HepG2 (cell line): ENCODE data around the gene DYRK1B. TPM values are rescaled to one million over a fixed set of nuclear protein-coding genes. Genes with fewer than 3 reads are reported as not detected.

Experiments
- ATAC-seq: fragments of 200-7000 bp; cut with Tn5 transposase; 3 replicates; pipeline ENCODE4 v1.9.1; 2020; ENCODE audit warnings: mild to moderate bottlenecking, moderate library complexity
- BruUV-seq: library from RNA; stranded (reverse); fragments of 400-500 nt; replicated peaks from 2 replicates; lab custom pipeline; 2021; lab: Mats Ljungman, UMichigan
- CTCF ChIA-PET: fragments of 300-600 bp; formaldehyde crosslinking; extraction: SDS; loops from one replicate; lab custom pipeline; 2021; ENCODE audit warnings: low total read pairs, inconsistent platforms, low intra/inter-chr PET ratio; lab: Yijun Ruan, JAX
- POLR2A ChIA-PET: fragments of 350-600 bp; sonication (Branson Sonifier 250); formaldehyde crosslinking; loops from one replicate; lab custom pipeline; 2020; ENCODE audit warnings: antibody characterized with exemption, inconsistent platforms; lab: Yijun Ruan, JAX
- DNase-seq: peaks from one replicate; pipeline ENCODE4 v3.0.0-alpha.2; 2015; ENCODE audit warnings: low spot score
- FAIRE-seq: peaks from 3 replicates; lab custom pipeline; 2011; peaks lifted over from hg19 to GRCh38; lab: Jason Lieb, UNC
- H2AFZ ChIP-seq: one replicate; pipeline ENCODE4 v1.6.1; 2011; ENCODE audit warnings: low read length, inconsistent platforms
- H3K27ac ChIP-seq: fragments of 300-600 bp; 3 replicates; pipeline ENCODE4 v1.8.0; 2011; ENCODE audit warnings: mixed run types, mild to moderate bottlenecking, mixed read lengths, low read length, inconsistent platforms; ENCODE audit not compliant: insufficient read depth; ENCODE audit errors: extremely low read length
- H3K27me3 ChIP-seq, 2 experiments: fragments of 200-600 bp in 1 of 2; 2 replicates in 1 of 2; 3 replicates in 1 of 2; pipeline versions ENCODE4 v1.6.0 to v1.8.0; 2011; ENCODE audit warnings: low read length in 2 of 2, mild to moderate bottlenecking in 2 of 2, moderate library complexity in 2 of 2, inconsistent platforms in 1 of 2; ENCODE audit not compliant: insufficient read depth in 2 of 2, control insufficient read depth in 1 of 2
- H3K36me3 ChIP-seq, 2 experiments: fragments of 200-600 bp in 1 of 2; replicated peaks in 1 of 2; 2 replicates in 1 of 2; 3 replicates in 1 of 2; pipeline versions ENCODE4 v1.5.1 to v1.8.0; 2011; ENCODE audit warnings: low read length in 2 of 2, inconsistent platforms in 1 of 2; ENCODE audit not compliant: insufficient read depth in 2 of 2, control insufficient read depth in 1 of 2
- H3K4me1 ChIP-seq: 2 replicates; pipeline ENCODE4 v1.5.1; 2012; ENCODE audit warnings: low read length, inconsistent platforms; ENCODE audit not compliant: insufficient read depth
- H3K4me2 ChIP-seq: 2 replicates; pipeline ENCODE4 v1.6.0; 2011; ENCODE audit warnings: low read depth, low read length, inconsistent platforms
- H3K4me3 ChIP-seq, 3 experiments: fragments of 200-600 bp in 1 of 3; sonication (generic), shearing (Covaris generic) in 1 of 3; replicated peaks in 1 of 3; 2 replicates each; pipeline ENCODE4 v1.5.1; 2011 to 2016; ENCODE audit warnings: low read length in 3 of 3, inconsistent platforms in 2 of 3, low read depth in 2 of 3, mild to moderate bottlenecking in 2 of 3, control low read depth in 1 of 3, mixed read lengths in 1 of 3; ENCODE audit not compliant: insufficient read depth in 1 of 3
- H3K79me2 ChIP-seq: one replicate; pipeline ENCODE4 v1.6.1; 2011; ENCODE audit warnings: low read length, inconsistent platforms; ENCODE audit not compliant: insufficient read depth
- H3K9ac ChIP-seq: 2 replicates; pipeline ENCODE4 v1.6.0; 2011; ENCODE audit warnings: mild to moderate bottlenecking, low read depth, low read length, inconsistent platforms; ENCODE audit not compliant: insufficient read depth
- H3K9me3 ChIP-seq: 2 replicates; pipeline ENCODE4 v1.5.1; 2012; ENCODE audit warnings: mild to moderate bottlenecking, low read length
- H4K20me1 ChIP-seq: 2 replicates; pipeline ENCODE4 v1.6.0; 2011; ENCODE audit warnings: inconsistent platforms, mild to moderate bottlenecking, low read length, moderate library complexity; ENCODE audit not compliant: insufficient read depth
- BHLHE40 ChIP-seq: IDR thresholded peaks from 2 replicates; pipeline ENCODE4 v1.6.1; 2011; ENCODE audit warnings: low read length, improper control_type of control experiment
- CREM ChIP-seq, 2 experiments: sonication (generic) in 1 of 2; formaldehyde crosslinking in 1 of 2; IDR thresholded peaks; 2 replicates each; pipeline versions ENCODE4 v1.4.0 to v1.6.1; 2016 to 2020; ENCODE audit warnings: antibody characterized with exemption in 1 of 2, mild to moderate bottlenecking in 1 of 2, missing genetic modification reagents in 1 of 2
- FOXA1 ChIP-seq, 2 experiments: fragments of 450-650 bp in 1 of 2; sonication (generic) in 1 of 2; formaldehyde crosslinking in 1 of 2; IDR thresholded peaks; 2 replicates each; pipeline versions ENCODE4 v1.4.0 to v1.6.1; 2016 to 2020; ENCODE audit warnings: missing genetic modification reagents in 1 of 2
- HHEX ChIP-seq: IDR thresholded peaks from 2 replicates; pipeline ENCODE4 v1.6.1; 2016; ENCODE audit warnings: control low read depth
- HNF1A ChIP-seq, 2 experiments: sonication (generic) in 1 of 2; formaldehyde crosslinking in 1 of 2; IDR thresholded peaks; 2 replicates each; pipeline versions ENCODE4 v1.4.0 to v1.6.1; 2016 to 2020; ENCODE audit warnings: borderline replicate concordance in 1 of 2, low read depth in 1 of 2, mild to moderate bottlenecking in 1 of 2, missing genetic modification reagents in 1 of 2
- IRF1 ChIP-seq: sonication (generic); formaldehyde crosslinking; IDR thresholded peaks from 2 replicates; pipeline ENCODE4 v1.4.0; 2020; ENCODE audit warnings: low read depth, mild to moderate bottlenecking, missing genetic modification reagents
- NCOA5 ChIP-seq: sonication (generic); formaldehyde crosslinking; IDR thresholded peaks from 2 replicates; pipeline ENCODE4 v1.4.0; 2020; ENCODE audit warnings: missing genetic modification reagents
- PAWR ChIP-seq: sonication (generic); formaldehyde crosslinking; IDR thresholded peaks from 2 replicates; pipeline ENCODE4 v1.4.0; 2020; ENCODE audit warnings: missing genetic modification reagents, mild to moderate bottlenecking, borderline replicate concordance
- PAX8 ChIP-seq: sonication (generic); formaldehyde crosslinking; IDR thresholded peaks from 2 replicates; pipeline ENCODE4 v1.8.0; 2022; ENCODE audit warnings: mild to moderate bottlenecking, missing genetic modification reagents, borderline replicate concordance
- REPIN1 ChIP-seq: sonication (generic); formaldehyde crosslinking; IDR thresholded peaks from 2 replicates; pipeline ENCODE4 v1.8.0; 2022; ENCODE audit warnings: missing genetic modification reagents, low read depth, mild to moderate bottlenecking, borderline replicate concordance
- ZBTB8A ChIP-seq: sonication (generic); formaldehyde crosslinking; IDR thresholded peaks from 2 replicates; pipeline ENCODE4 v1.4.0; 2020; ENCODE audit warnings: mild to moderate bottlenecking, low read depth, missing genetic modification reagents, borderline replicate concordance
- ZNF264 ChIP-seq: sonication (generic); formaldehyde crosslinking; IDR thresholded peaks from 2 replicates; pipeline ENCODE4 v1.4.0; 2020; ENCODE audit warnings: missing genetic modification reagents
- ZNF331 ChIP-seq: sonication (generic); formaldehyde crosslinking; IDR thresholded peaks from 2 replicates; pipeline ENCODE4 v1.4.0; 2020; ENCODE audit warnings: missing genetic modification reagents
- ZNF577 ChIP-seq: sonication (generic); formaldehyde crosslinking; IDR thresholded peaks from 2 replicates; pipeline ENCODE4 v1.4.0; 2020; ENCODE audit warnings: mild to moderate bottlenecking, low read depth, missing genetic modification reagents, borderline replicate concordance
- ZNF746 ChIP-seq: sonication (generic); formaldehyde crosslinking; IDR thresholded peaks from 2 replicates; pipeline ENCODE4 v1.8.0; 2022; ENCODE audit warnings: mild to moderate bottlenecking, missing genetic modification reagents
- ZNF775 ChIP-seq: sonication (generic); formaldehyde crosslinking; IDR thresholded peaks from 2 replicates; pipeline ENCODE4 v1.4.0; 2020; ENCODE audit warnings: missing genetic modification reagents, mild to moderate bottlenecking, moderate library complexity, borderline replicate concordance
- ZNF816 ChIP-seq: sonication (generic); formaldehyde crosslinking; IDR thresholded peaks from 2 replicates; pipeline ENCODE4 v1.8.0; 2022; ENCODE audit warnings: missing genetic modification reagents, mild to moderate bottlenecking, borderline replicate concordance
- WGBS: methylation state at CpG from one replicate; pipeline ENCODE4 v1.1.6; 2017; ENCODE audit warnings: low lambda C conversion rate; 5-methylcytosine and 5-hydroxymethylcytosine counted together
- in situ Hi-C: cut with HindIII; loops from 2 replicates; pipeline ENCODE4 v1.10.0; 2017; ENCODE audit warnings: low pct_unique_long_range_greater_than_20kb; ENCODE audit not compliant: extremely low pct_ligation_motif_present
- intact Hi-C: fragments of 100-400 bp; cut with micrococcal nuclease; formaldehyde crosslinking; loops from one replicate; pipeline ENCODE4 v1.10.0; 2022; ENCODE audit not compliant: unreplicated experiment
- polyA plus RNA-seq, 8 experiments: library from polyadenylated mRNA; depleted of rRNA in 3 of 8; stranded (reverse) in 7 of 8; unstranded in 1 of 8; fragments of >200 nt; fragmentation: Illumina TruSeq in 4 of 8; extraction: Trizol in 4 of 8; gene quantifications; 2 replicates each; pipeline versions ENCODE4 v1.2.1 to v1.2.3, GENCODE V29; 2011 to 2016; ENCODE audit warnings: low read depth in 4 of 8, missing spikeins in 1 of 8, mixed read lengths in 1 of 8; ENCODE audit not compliant: insufficient read depth in 1 of 8
- total RNA-seq, 5 experiments: library from RNA; depleted of rRNA; stranded (reverse); fragments of >200 nt; fragmentation: Illumina TruSeq; extraction: Trizol; gene quantifications; 2 replicates each; pipeline ENCODE4 v1.2.3, GENCODE V29; 2016; ENCODE audit warnings: low read depth in 1 of 5

The DYRK1B gene
- total and polyA plus RNA-seq, 2 of the 13 experiments (the other 11 are each of a cell fraction or from before 2014, with no cell fraction given) = 0.82 to 1.3 TPM

- H3K36me3 ChIP-seq = peaks cover 36 to 72% of the 10 kb centered on the region in 2 experiments
Measured at GRCh38 chr19:39834287-39834841, 402 bp upstream of the DYRK1B start.

More at GRCh38 chr19:39834287-39834841, 402 bp upstream of the DYRK1B start:
- no peak overlapping the region for H3K27ac ChIP-seq
- no peaks in the 10 kb centered on the region for H3K9me3 ChIP-seq
- intact Hi-C loops (no loop called here), in situ Hi-C loops (no loop called here)
- peaks cover 8% of the 10 kb centered on the region for H3K79me2 ChIP-seq
- H3K4me2 ChIP-seq = no peak overlapping the region
- H3K4me1 ChIP-seq = no peaks in the 10 kb centered on the region
- no TSS peak for BruUV-seq
- H3K9ac ChIP-seq = no peak overlapping the region
- no peak for ATAC-seq
- no peaks in the 10 kb centered on the region for H4K20me1 ChIP-seq
- POLR2A ChIA-PET = no interaction called here
- no peak overlapping the region for H3K4me3 ChIP-seq
- no peak for FAIRE-seq
- no peaks in the 10 kb centered on the region for H3K27me3 ChIP-seq
- TF ChIP-seq BHLHE40 (no peak), IRF1 (CRISPR knock-in tag) (no peak), HNF1A (IDR thresholded peaks at IDR 0.05; ENCODE audit: low read depth) (no peak), HNF1A (CRISPR knock-in tag; IDR thresholded peaks at IDR 0.05; ENCODE audit: borderline replicate concordance) (no peak), CREM (IDR thresholded peaks at IDR 0.05) (no peak), CREM (CRISPR knock-in tag; IDR thresholded peaks at IDR 0.05) (no peak), PAX8 (no peak), ZNF775 (CRISPR knock-in tag) (no peak), ZNF577 (no peak), ZBTB8A (CRISPR knock-in tag) (no peak), NCOA5 (CRISPR knock-in tag) (no peak), ZNF264 (CRISPR knock-in tag) (no peak), PAWR (no peak), ZNF331 (CRISPR knock-in tag) (no peak), FOXA1 (IDR thresholded peaks at IDR 0.05) (no peak), FOXA1 (CRISPR knock-in tag; IDR thresholded peaks at IDR 0.05) (no peak), HHEX (no peak), REPIN1 (CRISPR knock-in tag) (no peak), ZNF816 (CRISPR knock-in tag) (no peak), ZNF746 (CRISPR knock-in tag) (no peak)
- TF ChIP-seq, all 625 proteins: peak for 0
- no peak overlapping the region for H2AFZ ChIP-seq
- 100% methylated on average over 19 of the region's 19 CpGs for WGBS
- no peak for DNase-seq
- CTCF ChIA-PET = no interaction called here
